Esophagus muscularis mucosa (tissue), 3 donors: ENCODE data around the gene TNFRSF14.

Experiments used
- POLR2A ChIP-seq: fragments of 450-650 bp; IDR thresholded peaks from one replicate; pipeline ENCODE4 v1.6.1; 2017; ENCODE audit warnings: antibody characterized with exemption, moderate library complexity, mild to moderate bottlenecking, low read depth
- TF ChIP-seq, protein P1 (sequence below), 3 experiments: fragments of 200-600 bp in 2 of 3; fragments of 450-650 bp in 1 of 3; sonication (generic) in 2 of 3; IDR thresholded peaks; one replicate each; pipeline ENCODE4 v1.5.1; 2017 to 2019; ENCODE audit warnings: antibody characterized with exemption in 3 of 3, mild to moderate bottlenecking in 2 of 3, moderate library complexity in 1 of 3

DNA sequence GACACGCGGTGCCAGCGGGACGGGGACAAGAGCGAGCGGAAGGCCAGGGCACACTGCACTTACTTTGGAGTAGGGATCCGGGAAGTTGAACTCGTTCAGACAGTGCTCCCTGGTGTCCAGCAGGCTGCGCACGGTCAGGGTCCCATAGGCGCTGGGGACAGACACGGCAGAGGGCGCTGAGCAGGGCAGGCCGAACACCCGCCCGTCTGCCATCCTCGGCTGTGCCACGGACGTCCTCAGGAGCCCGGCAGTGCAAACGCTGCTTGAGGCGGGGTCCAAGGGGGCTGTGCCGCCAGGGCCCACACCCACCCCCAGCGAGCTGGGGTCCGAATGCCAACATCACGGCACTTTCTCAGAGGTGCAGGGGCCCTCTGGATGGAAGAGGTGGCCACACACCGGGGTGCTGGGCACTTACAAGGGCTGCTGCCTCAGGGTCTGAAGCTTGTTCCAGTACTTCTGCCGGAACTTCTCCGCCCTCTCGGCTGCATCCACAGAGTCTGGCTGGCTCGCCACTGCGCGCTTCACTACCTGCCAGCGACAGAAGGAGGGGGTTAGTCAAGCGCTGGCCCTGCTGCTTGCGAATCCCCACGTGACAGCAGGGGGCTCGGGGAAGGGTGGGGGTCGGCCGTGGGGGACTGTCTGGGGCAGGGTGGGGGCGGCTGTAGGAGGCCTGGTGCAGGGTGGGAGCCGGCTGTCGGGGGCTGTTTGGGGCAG, 42.1 kb upstream of the TNFRSF14 start:
- TF ChIP-seq, protein P1, sequence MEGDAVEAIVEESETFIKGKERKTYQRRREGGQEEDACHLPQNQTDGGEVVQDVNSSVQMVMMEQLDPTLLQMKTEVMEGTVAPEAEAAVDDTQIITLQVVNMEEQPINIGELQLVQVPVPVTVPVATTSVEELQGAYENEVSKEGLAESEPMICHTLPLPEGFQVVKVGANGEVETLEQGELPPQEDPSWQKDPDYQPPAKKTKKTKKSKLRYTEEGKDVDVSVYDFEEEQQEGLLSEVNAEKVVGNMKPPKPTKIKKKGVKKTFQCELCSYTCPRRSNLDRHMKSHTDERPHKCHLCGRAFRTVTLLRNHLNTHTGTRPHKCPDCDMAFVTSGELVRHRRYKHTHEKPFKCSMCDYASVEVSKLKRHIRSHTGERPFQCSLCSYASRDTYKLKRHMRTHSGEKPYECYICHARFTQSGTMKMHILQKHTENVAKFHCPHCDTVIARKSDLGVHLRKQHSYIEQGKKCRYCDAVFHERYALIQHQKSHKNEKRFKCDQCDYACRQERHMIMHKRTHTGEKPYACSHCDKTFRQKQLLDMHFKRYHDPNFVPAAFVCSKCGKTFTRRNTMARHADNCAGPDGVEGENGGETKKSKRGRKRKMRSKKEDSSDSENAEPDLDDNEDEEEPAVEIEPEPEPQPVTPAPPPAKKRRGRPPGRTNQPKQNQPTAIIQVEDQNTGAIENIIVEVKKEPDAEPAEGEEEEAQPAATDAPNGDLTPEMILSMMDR (IDR thresholded peaks at IDR 0.05), result no peak
- no peak for TF ChIP-seq POLR2A
